ENCODE measurements around the gene TESK1.

- TF ChIP-seq CTCF (IDR thresholded peaks at IDR 0.05) (no peak), POLR2A (IDR thresholded peaks at IDR 0.05) (no peak)
Measured at GRCh38 chr9:35593581-35593980, 11.5 kb upstream of the TESK1 start.

Measured in upper lobe of left lung (tissue), 4 donors.